ENCODE results near the gene FOXO4. TPM values are rescaled to one million over a fixed set of nuclear protein-coding genes. Genes with fewer than 3 reads are reported as not detected.
"Not testable (repeated sequence)": the region's sequence is repeated elsewhere in the genome, so short reads cannot be mapped to it uniquely, and the experiment has no call there.

The FOXO4 gene, protein sequence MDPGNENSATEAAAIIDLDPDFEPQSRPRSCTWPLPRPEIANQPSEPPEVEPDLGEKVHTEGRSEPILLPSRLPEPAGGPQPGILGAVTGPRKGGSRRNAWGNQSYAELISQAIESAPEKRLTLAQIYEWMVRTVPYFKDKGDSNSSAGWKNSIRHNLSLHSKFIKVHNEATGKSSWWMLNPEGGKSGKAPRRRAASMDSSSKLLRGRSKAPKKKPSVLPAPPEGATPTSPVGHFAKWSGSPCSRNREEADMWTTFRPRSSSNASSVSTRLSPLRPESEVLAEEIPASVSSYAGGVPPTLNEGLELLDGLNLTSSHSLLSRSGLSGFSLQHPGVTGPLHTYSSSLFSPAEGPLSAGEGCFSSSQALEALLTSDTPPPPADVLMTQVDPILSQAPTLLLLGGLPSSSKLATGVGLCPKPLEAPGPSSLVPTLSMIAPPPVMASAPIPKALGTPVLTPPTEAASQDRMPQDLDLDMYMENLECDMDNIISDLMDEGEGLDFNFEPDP
- total RNA-seq (10 to 100 TPM; 26.6 to 33.7 TPM), polyA plus RNA-seq (1 to 10 TPM; 1.3 to 2.1 (median 1.7) TPM), total RNA-seq (7.1 to 39.9 (median 36.5) reads per million in 6 experiments)

DNA sequence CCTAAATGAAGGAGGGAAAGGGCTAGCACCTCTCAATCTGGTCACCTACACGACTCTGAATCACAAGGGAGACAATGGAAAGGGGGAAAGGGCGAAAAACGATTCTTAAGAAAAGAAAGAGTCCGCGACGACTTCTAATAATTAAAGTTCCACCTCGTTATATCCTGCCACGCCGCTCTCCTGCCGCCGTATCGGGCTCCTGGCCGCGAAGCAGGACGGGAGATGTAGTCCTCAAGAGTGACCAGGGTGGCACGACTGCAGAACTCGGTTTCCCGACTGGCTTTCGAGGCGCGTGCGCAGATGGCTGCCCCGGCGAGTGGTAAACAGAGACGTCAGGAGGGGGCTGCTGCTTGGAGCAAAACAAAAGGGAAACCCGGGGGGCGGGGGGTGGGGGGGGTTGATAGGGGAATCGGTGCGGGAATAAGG is at the start of gene FOXO4:
Gene FOXO4, plus strand, starts transcription at position 297 of the 426 bp plus-strand sequence. CDS start 678 bp downstream, outside the sequence.
- Mint-ChIP-seq H3K27me3 (no peaks in the 10 kb centered on the region), H3K9me3 (no peaks in the 10 kb centered on the region), H3K4me1 (peaks cover 11 to 41% (median 37%) of the 10 kb centered on the region in 4 donors), H3K27ac (peak within 1 kb of the TSS; percentile 84 to 99 (median 96)), H3K36me3 (no peaks in the 10 kb centered on the region), H3K4me3 (peak within 1 kb of the TSS; percentile 91 to 96 (median 94))
- ATAC-seq (peak; percentile 83 to 86), DNase-seq (peak; percentile 74 to 94 (median 87))
- POLR2A ChIA-PET = interaction anchor here (1.2 to 2.1 kb wide), 6 partner anchors 10 to 87 kb away, joined by 3 to 17 read pairs (median 6); partner anchors contain the start of genes IL2RG, MED12 and SNX12

DNA sequence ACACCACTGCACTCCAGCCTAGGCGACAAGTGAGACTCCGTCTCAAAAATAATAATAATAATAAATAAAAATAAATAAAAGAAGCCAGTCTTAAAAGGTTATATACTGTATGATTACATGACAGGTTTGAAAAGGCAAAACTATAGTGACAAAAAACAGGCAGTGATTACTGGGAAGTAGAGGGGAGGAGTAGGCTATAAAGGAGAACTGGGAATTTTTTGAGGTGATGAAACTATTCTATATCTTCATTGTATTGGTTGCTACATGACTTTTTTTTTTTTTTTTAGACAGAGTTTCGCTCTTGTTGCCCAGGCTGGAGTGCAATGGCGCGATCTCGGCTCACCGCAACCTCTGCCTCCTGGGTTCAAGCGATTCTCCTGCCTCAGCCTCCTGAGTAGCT is 47.8 kb upstream of the FOXO4 start:
- H3K4me3 Mint-ChIP-seq, DNase-seq, H3K27ac Mint-ChIP-seq, H3K27me3 Mint-ChIP-seq, POLR2A ChIA-PET, H3K4me1 Mint-ChIP-seq, ATAC-seq, H3K36me3 Mint-ChIP-seq, H3K9me3 Mint-ChIP-seq: not testable (repeated sequence)

DNA sequence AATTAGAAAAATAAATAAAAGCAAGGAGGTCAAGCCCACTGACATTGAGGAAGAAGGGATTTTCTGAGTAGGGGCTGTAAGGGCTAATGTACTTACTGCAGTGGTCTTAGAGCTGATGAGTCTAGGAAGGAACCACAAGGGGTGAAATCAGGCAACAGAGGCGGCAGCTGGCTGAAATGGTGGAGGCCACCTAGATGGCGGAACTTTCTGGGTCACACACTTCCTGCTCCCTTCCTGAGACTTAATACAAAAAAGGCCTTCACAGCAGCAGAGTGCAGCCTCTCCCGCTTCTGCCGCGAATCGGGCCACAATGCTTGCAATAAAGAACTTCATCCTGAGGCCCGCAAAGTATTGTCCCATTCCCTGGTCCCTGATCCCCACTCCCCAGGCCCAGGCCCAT is 42.9 kb upstream of the FOXO4 start:
- H3K4me3 Mint-ChIP-seq = peak overlapping the region in 2 of 10 donors; percentile 37 to 38
- H3K27ac Mint-ChIP-seq = no peak overlapping the region
- ATAC-seq = no peak
- POLR2A ChIA-PET = no interaction called here
- H3K36me3 Mint-ChIP-seq = peaks cover 0 to 27% (median 0%) of the 10 kb centered on the region in 3 donors
- peaks cover 0 to 15% (median 7%) of the 10 kb centered on the region in 4 donors for H3K4me1 Mint-ChIP-seq
- H3K9me3 Mint-ChIP-seq = no peaks in the 10 kb centered on the region
- no peak for DNase-seq
- H3K27me3 Mint-ChIP-seq = no peaks in the 10 kb centered on the region

DNA sequence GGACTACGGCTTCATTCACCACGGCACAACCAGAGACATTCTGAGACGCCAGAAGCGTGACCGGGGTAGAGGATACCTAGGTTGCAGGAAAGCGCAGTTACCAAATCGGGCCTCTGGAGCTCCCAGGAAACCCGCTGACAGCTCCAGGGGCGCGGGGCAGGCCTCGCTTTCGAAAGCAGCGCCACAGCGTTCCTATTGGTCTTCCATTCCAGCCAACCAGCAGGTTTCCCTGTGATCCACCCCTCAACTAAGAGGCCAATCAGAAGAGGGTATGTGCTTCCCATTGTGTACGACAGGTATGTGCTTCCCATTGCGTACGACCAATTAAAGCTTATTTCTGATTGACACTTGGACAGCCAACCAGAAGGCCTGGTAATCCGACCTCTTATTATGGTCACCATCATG is 42.4 kb upstream of the FOXO4 start:
- ATAC-seq = no peak
- POLR2A ChIA-PET = no interaction called here
- Mint-ChIP-seq H3K9me3 (no peaks in the 10 kb centered on the region), H3K4me3 (peak overlapping the region in 3 of 10 donors; percentile 13 to 38 (median 37)), H3K27me3 (no peaks in the 10 kb centered on the region), H3K4me1 (peaks cover 2 to 20% (median 12%) of the 10 kb centered on the region in 4 donors), H3K27ac (peak overlapping the region in 1 of 10 donors; percentile 33), H3K36me3 (peaks cover 0 to 30% (median 1%) of the 10 kb centered on the region in 3 donors)
- no peak for DNase-seq

DNA sequence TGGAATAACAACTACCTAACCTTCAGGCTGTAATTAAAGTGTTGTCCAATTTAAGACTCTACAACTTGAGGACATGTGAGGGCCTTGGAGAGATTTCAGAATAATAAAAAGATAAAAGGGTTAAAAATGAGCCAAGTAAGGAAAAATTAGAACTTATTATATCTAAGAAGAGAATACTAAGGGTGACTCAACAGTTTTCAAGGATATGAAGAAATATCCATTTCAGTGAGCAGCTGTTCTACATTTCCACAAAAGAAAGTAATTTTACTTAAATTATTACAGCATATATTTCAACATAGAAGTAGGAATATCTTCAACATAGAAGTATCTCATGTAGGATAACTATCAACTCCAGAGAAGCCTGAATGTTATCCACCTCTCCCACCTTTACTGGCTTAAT is 38.8 kb upstream of the FOXO4 start:
- ATAC-seq (no peak), DNase-seq (no peak)
- H3K4me1 Mint-ChIP-seq = peaks cover 5 to 37% (median 27%) of the 10 kb centered on the region in 4 donors
- H3K27ac Mint-ChIP-seq = peak overlapping the region in 2 of 10 donors; percentile 10 to 29
- H3K27me3 Mint-ChIP-seq = no peaks in the 10 kb centered on the region
- no peak overlapping the region for H3K4me3 Mint-ChIP-seq
- no peaks in the 10 kb centered on the region for H3K9me3 Mint-ChIP-seq
- POLR2A ChIA-PET = no interaction called here
- H3K36me3 Mint-ChIP-seq = peaks cover 0 to 55% (median 8%) of the 10 kb centered on the region in 3 donors

DNA sequence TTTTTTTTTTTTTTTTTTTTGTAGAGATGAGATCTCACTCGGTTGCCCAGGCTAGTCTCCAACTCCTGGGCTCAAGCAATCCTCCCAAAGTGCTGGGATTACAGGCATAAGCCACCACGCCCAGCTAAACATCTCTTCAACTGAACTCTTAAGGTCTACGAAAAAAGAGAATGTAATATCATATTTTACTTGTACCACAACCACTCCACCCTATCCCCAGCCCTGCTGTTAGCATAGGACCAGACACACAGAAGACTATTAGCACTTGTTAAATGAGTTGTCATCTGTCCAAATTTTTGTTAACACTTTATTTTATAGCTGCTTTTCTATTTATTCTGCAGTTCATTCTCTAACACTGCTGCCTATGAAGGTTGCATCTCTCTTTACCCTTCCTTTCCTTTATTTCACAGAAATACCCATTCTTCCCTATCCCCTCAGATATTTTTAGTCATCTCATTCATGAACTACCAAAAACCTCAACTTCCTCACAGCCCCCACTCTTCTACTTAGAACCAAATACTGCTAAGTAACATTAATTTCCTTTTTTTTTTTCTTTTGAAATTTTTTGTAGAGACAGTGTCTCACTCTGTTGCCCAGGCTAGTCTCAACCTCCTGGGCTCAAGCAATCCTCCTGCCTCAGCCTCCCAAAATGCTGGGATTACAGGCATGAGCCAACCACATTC is 37.7 kb upstream of the FOXO4 start:
- no peak for DNase-seq
- no peaks in the 10 kb centered on the region for H3K27me3 Mint-ChIP-seq
- POLR2A ChIA-PET = interaction anchor here (0.8 to 1.6 kb wide), 2 partner anchors 10 to 133 kb away, joined by 4 to 9 read pairs; partner anchors contain the start of gene SNX12
- peaks cover 0 to 59% (median 12%) of the 10 kb centered on the region in 3 donors for H3K36me3 Mint-ChIP-seq
- H3K4me3 Mint-ChIP-seq = no peak overlapping the region
- peaks cover 5 to 37% (median 31%) of the 10 kb centered on the region in 4 donors for H3K4me1 Mint-ChIP-seq
- peak overlapping the region in 3 of 10 donors; percentile 7 to 79 (median 16) for H3K27ac Mint-ChIP-seq
- H3K9me3 Mint-ChIP-seq = no peaks in the 10 kb centered on the region
- no peak for ATAC-seq

DNA sequence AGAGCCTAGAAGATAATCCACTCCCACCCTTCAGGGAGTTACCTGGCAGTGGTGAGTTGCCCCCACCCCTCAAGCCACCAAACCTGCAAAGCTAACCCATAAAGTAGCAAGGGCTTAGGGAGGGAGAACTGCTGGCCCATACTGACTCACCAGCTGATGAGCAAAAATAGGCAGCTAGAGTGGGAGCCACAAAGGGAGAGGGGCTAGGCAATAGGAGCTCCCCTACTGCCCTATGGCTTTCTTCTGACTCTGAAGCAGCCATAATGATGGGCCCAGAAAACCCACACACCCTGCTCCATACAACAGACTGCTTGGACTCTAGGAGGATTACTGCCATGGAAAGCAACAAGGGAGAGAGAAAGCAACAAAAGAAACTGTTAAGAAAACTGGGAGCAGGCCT is 35.5 kb upstream of the FOXO4 start:
- no peak overlapping the region for H3K4me3 Mint-ChIP-seq
- no peak overlapping the region for H3K27ac Mint-ChIP-seq
- H3K4me1 Mint-ChIP-seq = peaks cover 11 to 45% (median 40%) of the 10 kb centered on the region in 4 donors
- DNase-seq (no peak), ATAC-seq (no peak)
- no peaks in the 10 kb centered on the region for H3K9me3 Mint-ChIP-seq
- H3K36me3 Mint-ChIP-seq = peaks cover 0 to 62% (median 12%) of the 10 kb centered on the region in 3 donors
- H3K27me3 Mint-ChIP-seq = no peaks in the 10 kb centered on the region
- POLR2A ChIA-PET = no interaction called here

DNA sequence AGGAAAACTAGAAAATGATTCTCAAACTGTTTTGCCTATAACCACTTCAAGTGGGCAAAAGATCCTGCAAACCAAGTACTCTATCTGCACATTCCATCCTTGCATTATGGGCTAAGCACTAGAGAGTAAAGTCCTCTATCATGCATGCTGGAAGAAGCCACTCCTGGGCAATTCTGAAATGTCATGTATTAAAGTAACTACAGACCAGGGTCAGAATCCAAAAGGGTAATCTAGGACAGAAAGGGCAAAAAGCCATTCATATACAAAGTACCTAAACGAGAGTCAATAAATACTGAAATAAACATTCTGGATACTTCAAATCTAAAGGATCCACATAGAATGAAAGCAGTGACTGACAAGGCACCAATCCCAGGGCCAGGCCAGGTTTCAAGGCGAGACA is 28.6 kb upstream of the FOXO4 start:
- no peak for ATAC-seq

DNA sequence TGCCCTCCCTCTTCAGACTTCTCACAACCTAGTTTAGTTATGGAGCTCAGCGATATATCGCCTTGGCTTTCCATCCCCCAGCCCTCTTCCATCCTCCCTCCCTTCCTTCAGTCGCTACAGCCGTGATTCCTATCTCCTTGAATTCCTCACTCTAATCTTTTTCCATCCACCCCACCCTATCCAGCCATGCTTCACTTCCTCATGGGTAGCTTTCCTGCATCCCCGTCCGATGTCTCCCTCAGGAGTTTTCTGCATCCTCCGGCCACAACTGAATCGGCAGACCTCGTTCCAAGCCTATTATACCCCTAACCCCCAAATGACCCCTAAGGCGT is 28.0 kb upstream of the FOXO4 start:
- H3K4me1 Mint-ChIP-seq = peaks cover 16 to 31% (median 23%) of the 10 kb centered on the region in 4 donors
- no peaks in the 10 kb centered on the region for H3K27me3 Mint-ChIP-seq
- no peaks in the 10 kb centered on the region for H3K9me3 Mint-ChIP-seq
- ATAC-seq (no peak), DNase-seq (no peak)
- H3K27ac Mint-ChIP-seq = peak overlapping the region; percentile 85 to 99 (median 98)
- peak overlapping the region; percentile 84 to 97 (median 96) for H3K4me3 Mint-ChIP-seq
- peaks cover 0 to 15% (median under 1%) of the 10 kb centered on the region in 3 donors for H3K36me3 Mint-ChIP-seq
- POLR2A ChIA-PET = interaction anchor here (0.5 to 1.7 kb wide), 12 partner anchors 10 to 299 kb away, joined by 3 to 12 read pairs (median 5); partner anchors contain the start of genes FOXO4, IL2RG, MED12 and TAF1

More for the DNA sequence above, 28.6 kb upstream of the FOXO4 start:
- Mint-ChIP-seq H3K9me3 (no peaks in the 10 kb centered on the region), H3K36me3 (peaks cover 0 to 17% (median 2%) of the 10 kb centered on the region in 3 donors), H3K4me3 (peak overlapping the region; percentile 84 to 97 (median 96)), H3K27ac (peak overlapping the region in 9 of 10 donors; percentile 92 to 99 (median 98)), H3K27me3 (no peaks in the 10 kb centered on the region), H3K4me1 (peaks cover 16 to 32% (median 24%) of the 10 kb centered on the region in 4 donors)
- POLR2A ChIA-PET = interaction anchor here (0.5 to 1.7 kb wide), 7 partner anchors 9 to 299 kb away, joined by 3 to 12 read pairs (median 5); partner anchors contain the start of genes FOXO4, MED12 and TAF1
- no peak for DNase-seq

DNA sequence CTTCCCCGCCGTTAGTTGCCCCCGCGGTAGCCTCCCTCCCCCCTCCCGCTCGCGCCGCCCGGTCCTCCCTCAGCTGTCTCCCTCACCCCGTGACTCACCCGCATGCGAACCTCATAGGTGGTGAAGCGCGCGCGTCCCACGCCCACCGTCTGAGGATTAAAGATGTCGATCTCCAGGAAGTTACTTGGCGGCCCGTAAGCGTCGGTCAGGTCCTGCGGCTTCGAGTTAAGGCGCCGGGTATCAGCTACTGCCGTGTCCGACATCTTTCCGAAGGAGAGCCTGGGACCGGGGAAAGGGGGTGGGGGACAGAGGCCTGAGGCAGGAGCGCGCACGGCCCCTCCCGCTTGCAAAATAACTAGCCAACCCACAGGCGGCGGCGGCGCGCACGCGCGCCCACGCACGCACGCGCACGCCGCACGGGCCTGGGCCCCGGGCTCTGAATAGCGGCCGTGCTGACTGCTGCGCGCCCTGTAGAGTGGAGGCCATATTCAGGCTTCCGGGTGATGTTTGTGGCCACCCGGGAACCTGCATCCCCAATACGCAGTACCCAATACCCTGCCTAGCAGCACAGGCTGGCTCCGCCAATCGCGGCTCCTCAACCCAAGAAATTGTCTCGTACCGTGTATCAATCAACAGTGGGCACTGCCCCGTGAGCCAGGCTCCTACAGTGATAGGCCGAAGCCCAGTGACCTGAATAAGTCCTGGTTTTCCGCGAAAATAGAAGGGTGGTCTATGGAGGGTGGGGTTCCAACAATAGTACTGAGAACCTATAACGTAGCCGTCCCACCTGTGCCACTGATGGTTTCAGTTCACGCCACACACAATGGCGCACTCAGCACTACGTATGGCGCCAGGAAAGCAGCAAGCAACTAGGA is 27.4 kb upstream of the FOXO4 start, which contains the start of gene SNX12:
Gene SNX12, minus strand, starts transcription at position 291 of the 875 bp plus-strand sequence. Its CDS starts 28 bp downstream, at position 263.
- H3K4me3 Mint-ChIP-seq = peak within 1 kb of the TSS; percentile 84 to 97 (median 96)
- H3K4me1 Mint-ChIP-seq = peaks cover 16 to 28% (median 22%) of the 10 kb centered on the region in 4 donors
- H3K9me3 Mint-ChIP-seq = no peaks in the 10 kb centered on the region
- no peaks in the 10 kb centered on the region for H3K27me3 Mint-ChIP-seq
- POLR2A ChIA-PET = interaction anchor here (0.6 to 1.7 kb wide), 12 partner anchors 10 to 299 kb away, joined by 3 to 12 read pairs (median 5); partner anchors contain the start of genes FOXO4, IL2RG, MED12 and TAF1
- ATAC-seq (peak; percentile 90 to 95), DNase-seq (peak; percentile 69 to 94 (median 88))
- H3K36me3 Mint-ChIP-seq = peaks cover 0 to 12% (median 0%) of the 10 kb centered on the region in 3 donors
- peak within 1 kb of the TSS; percentile 85 to 99 (median 98) for H3K27ac Mint-ChIP-seq

DNA sequence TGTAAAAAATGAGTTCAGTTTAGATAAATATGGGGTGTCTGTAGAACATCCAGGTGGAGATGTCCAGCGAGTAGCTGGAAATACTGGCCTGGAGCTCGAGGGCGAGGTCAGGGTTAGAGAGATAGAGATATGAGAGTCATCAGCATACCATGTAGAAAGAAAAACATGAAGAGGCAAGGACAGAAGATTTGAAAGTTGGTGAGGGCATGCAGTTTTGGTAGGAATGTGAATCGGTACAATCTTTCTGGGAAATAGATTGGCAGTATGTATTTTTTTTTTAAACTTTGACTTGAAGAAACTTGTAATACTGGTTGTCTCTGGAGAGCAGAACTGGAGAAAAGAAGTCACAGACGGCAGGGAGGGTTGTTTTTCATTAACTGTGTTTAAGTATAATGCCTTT is 25.1 kb upstream of the FOXO4 start:
- peaks cover 0 to 3% (median 0%) of the 10 kb centered on the region in 5 donors for H3K27me3 Mint-ChIP-seq
- H3K4me1 Mint-ChIP-seq = peaks cover 10 to 18% (median 14%) of the 10 kb centered on the region in 4 donors
- DNase-seq (no peak), ATAC-seq (no peak)
- H3K36me3 Mint-ChIP-seq = peaks cover 0 to 5% (median 0%) of the 10 kb centered on the region in 3 donors
- POLR2A ChIA-PET = interaction anchor here (1.1 kb wide), 1 partner anchor 30 kb away, joined by 3 read pairs; no protein-coding TSS in a partner anchor
- peak overlapping the region in 1 of 10 donors; percentile 26 for H3K27ac Mint-ChIP-seq
- H3K9me3 Mint-ChIP-seq = no peaks in the 10 kb centered on the region
- peak overlapping the region in 1 of 10 donors; percentile 26 for H3K4me3 Mint-ChIP-seq

Data from naive thymus-derived CD8-positive, alpha-beta T cell (primary cell).